NT2/D1 (cell line): ENCODE results near the gene SLC2A4RG.

Source experiments
- DNase-seq: peaks from one replicate; pipeline ENCODE4 v3.0.0-alpha.2; 2011; ENCODE audit warnings: low read depth, low spot score
- H3K27me3 ChIP-seq: 2 replicates; pipeline ENCODE4 v1.6.0; 2011; ENCODE audit warnings: mild to moderate bottlenecking; ENCODE audit not compliant: insufficient read length, insufficient read depth
- H3K36me3 ChIP-seq: 2 replicates; pipeline ENCODE4 v1.6.1; 2011; ENCODE audit warnings: mild to moderate bottlenecking, low read length, mixed read lengths; ENCODE audit not compliant: insufficient read depth, insufficient read length
- H3K4me1 ChIP-seq: 2 replicates; pipeline ENCODE4 v1.5.1; 2011; ENCODE audit not compliant: insufficient read depth, insufficient read length
- H3K4me3 ChIP-seq: 2 replicates; pipeline ENCODE4 v1.5.1; 2011; ENCODE audit warnings: low read depth; ENCODE audit not compliant: insufficient read length
- H3K9ac ChIP-seq: 2 replicates; pipeline ENCODE4 v1.6.0; 2011; ENCODE audit warnings: low read depth; ENCODE audit not compliant: insufficient read length
- H3K9me3 ChIP-seq: 2 replicates; pipeline ENCODE4 v1.5.1; 2011; ENCODE audit warnings: mild to moderate bottlenecking, low read length; ENCODE audit not compliant: insufficient read depth
- SUZ12 ChIP-seq: IDR thresholded peaks from 2 replicates; pipeline ENCODE4 v1.6.1; 2011; ENCODE audit not compliant: insufficient read length, insufficient read depth; ENCODE audit errors: extremely low read depth
- YY1 ChIP-seq: IDR thresholded peaks from 2 replicates; pipeline ENCODE4 v1.6.1; 2011; ENCODE audit not compliant: insufficient read length, insufficient read depth
- ZNF274 ChIP-seq: IDR thresholded peaks from 2 replicates; pipeline ENCODE4 v1.6.1; 2011; ENCODE audit warnings: mild to moderate bottlenecking, low read depth, low read length

SLC2A4RG gene

GRCh38 chr20:63767886-63768285 is 28.3 kb downstream of the SLC2A4RG start:
- Histone ChIP-seq H3K4me1 (peaks cover 4% of the 10 kb centered on the region), H3K9me3 (no peaks in the 10 kb centered on the region), H3K27me3 (no peaks in the 10 kb centered on the region), H3K9ac (no peak overlapping the region), H3K36me3 (peaks cover 50% of the 10 kb centered on the region), H3K4me3 (no peak overlapping the region)
- DNase-seq, result no peak
- TF ChIP-seq YY1 (no peak), SUZ12 (no peak), ZNF274 (no peak)

- no peak for DNase-seq
- peaks cover 11% of the 10 kb centered on the region for H3K4me1 ChIP-seq
- TF ChIP-seq YY1 (no peak), SUZ12 (no peak), ZNF274 (no peak)
- H3K4me3 ChIP-seq, result no peak overlapping the region
- no peaks in the 10 kb centered on the region for H3K27me3 ChIP-seq
- peaks cover 44% of the 10 kb centered on the region for H3K36me3 ChIP-seq
- H3K9ac ChIP-seq, result no peak overlapping the region
- no peaks in the 10 kb centered on the region for H3K9me3 ChIP-seq
These were observed 29.3 kb downstream of the SLC2A4RG start for GRCh38 chr20:63768591-63769515.

GRCh38 chr20:63769891-63770474 is 30.4 kb downstream of the SLC2A4RG start:
- Histone ChIP-seq H3K9me3 (no peaks in the 10 kb centered on the region), H3K9ac (no peak overlapping the region), H3K4me3 (no peak overlapping the region), H3K4me1 (peaks cover 18% of the 10 kb centered on the region), H3K36me3 (peaks cover 42% of the 10 kb centered on the region), H3K27me3 (no peaks in the 10 kb centered on the region)
- TF ChIP-seq SUZ12 (no peak), ZNF274 (no peak), YY1 (no peak)
- DNase-seq, result no peak

- Histone ChIP-seq H3K4me3 (no peak overlapping the region), H3K9ac (no peak overlapping the region), H3K27me3 (no peaks in the 10 kb centered on the region), H3K36me3 (peaks cover 36% of the 10 kb centered on the region), H3K9me3 (no peaks in the 10 kb centered on the region), H3K4me1 (peaks cover 23% of the 10 kb centered on the region)
- no peak for TF ChIP-seq YY1
- TF ChIP-seq ZNF274, result no peak
- TF ChIP-seq SUZ12, result no peak
- no peak for DNase-seq
These were observed 31.6 kb downstream of the SLC2A4RG start for GRCh38 chr20:63771046-63771707.

GRCh38 chr20:63772781-63773518 is 33.4 kb downstream of the SLC2A4RG start:
- no peak overlapping the region for H3K4me3 ChIP-seq
- peaks cover 21% of the 10 kb centered on the region for H3K36me3 ChIP-seq
- DNase-seq, result no peak
- H3K4me1 ChIP-seq, result peaks cover 23% of the 10 kb centered on the region
- TF ChIP-seq ZNF274, result no peak
- TF ChIP-seq YY1, result no peak
- no peak for TF ChIP-seq SUZ12
- peak overlapping the region; percentile 32 for H3K9ac ChIP-seq
- H3K27me3 ChIP-seq, result no peaks in the 10 kb centered on the region
- peaks cover 10% of the 10 kb centered on the region; the same call in 1 of the 2 replicates for H3K9me3 ChIP-seq

- TF ChIP-seq SUZ12, result no peak
- no peak for TF ChIP-seq ZNF274
- no peak for TF ChIP-seq YY1
- H3K4me1 ChIP-seq, result peaks cover 25% of the 10 kb centered on the region
- no peaks in the 10 kb centered on the region for H3K27me3 ChIP-seq
- no peak overlapping the region for H3K4me3 ChIP-seq
- H3K9ac ChIP-seq, result no peak overlapping the region
- peaks cover 20% of the 10 kb centered on the region for H3K36me3 ChIP-seq
- peaks cover 10% of the 10 kb centered on the region; the same call in 1 of the 2 replicates for H3K9me3 ChIP-seq
- no peak for DNase-seq
These were observed 34.1 kb downstream of the SLC2A4RG start for GRCh38 chr20:63773571-63774241.
